Left ventricle myocardium inferior (tissue), 1 donor: ENCODE measurements around the gene VIL1. TPM values are rescaled to one million over a fixed set of nuclear protein-coding genes. Genes with fewer than 3 reads are reported as not detected.

Source experiments
- DNase-seq: peaks from one replicate; pipeline ENCODE4 v3.0.0-alpha.2; 2020
- H3K27ac ChIP-seq: fragments of 200-600 bp; replicated peaks from 2 replicates; pipeline ENCODE4 v1.8.0; 2021
- H3K27me3 ChIP-seq: fragments of 200-600 bp; 2 replicates; pipeline ENCODE4 v1.8.0; 2021; ENCODE audit warnings: low read depth
- H3K36me3 ChIP-seq: fragments of 200-600 bp; 2 replicates; pipeline ENCODE4 v1.8.0; 2021
- H3K4me1 ChIP-seq: fragments of 200-600 bp; 2 replicates; pipeline ENCODE4 v1.8.0; 2021
- H3K4me3 ChIP-seq: fragments of 200-600 bp; 2 replicates; pipeline ENCODE4 v1.8.0; 2021; ENCODE audit warnings: mild to moderate bottlenecking, moderate library complexity
- H3K9me3 ChIP-seq: fragments of 200-600 bp; replicated peaks from 2 replicates; pipeline ENCODE4 v1.8.0; 2021
- CTCF ChIP-seq: fragments of 200-600 bp; IDR thresholded peaks from 2 replicates; pipeline ENCODE4 v1.8.0; 2021; ENCODE audit warnings: antibody characterized with exemption, mild to moderate bottlenecking, borderline replicate concordance
- intact Hi-C: fragments of 100-400 bp; cut with micrococcal nuclease; formaldehyde crosslinking; loops from one replicate; pipeline ENCODE4 v1.11.0; 2022
- long read RNA-seq: library from polyadenylated mRNA; unstranded; transcript quantifications from one replicate; pipeline ENCODE4 v2.0.0, GENCODE V29; 2021
- total RNA-seq: library from RNA; stranded (reverse); fragmentation: NEBNext Ultra II Directional; extraction: Animal tissue kit (Norgen Biotek cat#: 25700); gene quantifications from one replicate; pipeline ENCODE4 v1.2.1, GENCODE V29; 2021
- donor health status: DM: no; HTN: yes; CAD: no; lungs with severe emphysema.

The VIL1 gene
- total RNA-seq = not detected
- long read RNA-seq = 0 reads

- Histone ChIP-seq H3K27ac (no peak within 1 kb of the TSS), H3K36me3 (no peaks in the 10 kb centered on the region), H3K27me3 (no peaks in the 10 kb centered on the region), H3K9me3 (no peaks in the 10 kb centered on the region), H3K4me1 (no peaks in the 10 kb centered on the region), H3K4me3 (no peak within 1 kb of the TSS)
- intact Hi-C loops = no loop called here
- no peak for TF ChIP-seq CTCF
- DNase-seq = no peak
Measured at GRCh38 chr2:218418717-218419458, at the start of gene VIL1. TSS of gene VIL1 (plus strand) at chr2:218419123. CDS start at chr2:218423779, 4,656 bp downstream.

- no peaks in the 10 kb centered on the region for H3K36me3 ChIP-seq
- DNase-seq = no peak
- H3K4me3 ChIP-seq = no peak overlapping the region
- no peak for TF ChIP-seq CTCF
- H3K4me1 ChIP-seq = peaks cover 21% of the 10 kb centered on the region
- no peaks in the 10 kb centered on the region for H3K27me3 ChIP-seq
- H3K9me3 ChIP-seq = peaks cover 7% of the 10 kb centered on the region
- H3K27ac ChIP-seq = peak overlapping the region; percentile 96
- intact Hi-C loops = no loop called here
Measured at GRCh38 chr2:218369330-218369729, 49.6 kb upstream of the VIL1 start.

- Histone ChIP-seq H3K9me3 (peaks cover 7% of the 10 kb centered on the region), H3K36me3 (no peaks in the 10 kb centered on the region), H3K4me1 (peaks cover 21% of the 10 kb centered on the region), H3K4me3 (no peak overlapping the region), H3K27ac (peak overlapping the region; percentile 96), H3K27me3 (no peaks in the 10 kb centered on the region)
- no peak for TF ChIP-seq CTCF
- DNase-seq = peak; percentile 41
- intact Hi-C loops = no loop called here
Measured at GRCh38 chr2:218370410-218371063, 48.4 kb upstream of the VIL1 start.

GRCh38 chr2:218371983-218372350, 47.0 kb upstream of the VIL1 start:
- H3K27ac ChIP-seq = no peak overlapping the region
- no peaks in the 10 kb centered on the region for H3K36me3 ChIP-seq
- no peaks in the 10 kb centered on the region for H3K27me3 ChIP-seq
- DNase-seq = no peak
- H3K4me3 ChIP-seq = no peak overlapping the region
- intact Hi-C loops = no loop called here
- peaks cover 2% of the 10 kb centered on the region for H3K9me3 ChIP-seq
- no peak for TF ChIP-seq CTCF
- peaks cover 21% of the 10 kb centered on the region for H3K4me1 ChIP-seq

DNA sequence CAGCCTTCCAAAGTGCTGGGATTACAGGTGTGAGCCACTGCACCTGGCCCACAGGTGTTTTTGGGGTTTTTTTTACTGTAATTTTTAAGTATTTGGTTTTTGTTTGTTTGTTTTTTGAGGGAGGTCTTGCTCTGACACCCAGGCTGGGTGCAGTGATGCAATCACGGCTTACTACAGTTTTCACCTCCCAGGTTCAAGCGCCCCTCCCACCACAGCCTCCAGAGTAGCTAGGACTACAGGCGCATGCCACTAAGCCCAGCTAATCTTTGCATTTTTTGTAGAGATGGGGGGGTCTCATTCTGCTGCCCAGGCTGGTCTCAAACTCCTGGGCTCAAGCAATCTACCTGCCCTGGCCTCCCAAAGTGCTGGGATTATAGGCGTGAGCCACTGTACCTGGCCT, 44.1 kb upstream of the VIL1 start:
- no peak overlapping the region for H3K4me3 ChIP-seq
- no peaks in the 10 kb centered on the region for H3K4me1 ChIP-seq
- no peak overlapping the region for H3K27ac ChIP-seq
- H3K36me3 ChIP-seq = no peaks in the 10 kb centered on the region
- no peak for TF ChIP-seq CTCF
- no peak for DNase-seq
- intact Hi-C loops = no loop called here
- H3K27me3 ChIP-seq = no peaks in the 10 kb centered on the region
- H3K9me3 ChIP-seq = no peaks in the 10 kb centered on the region
